PC-9 (cell line): ENCODE data around the gene CYP2F1.

Experiments used
- EZH2 ChIP-seq: fragments of 200-600 bp; sonication (generic); IDR thresholded peaks from 2 replicates; pipeline ENCODE4 v1.8.0; 2017; ENCODE audit warnings: antibody characterized with exemption, low read depth
- TF ChIP-seq, protein P1 (sequence below): fragments of 200-600 bp; sonication (generic); conservative IDR thresholded peaks from 2 replicates; pipeline ENCODE4 v1.6.1; 2017; ENCODE audit warnings: mixed run types, antibody characterized with exemption, mild to moderate bottlenecking, moderate library complexity

DNA sequence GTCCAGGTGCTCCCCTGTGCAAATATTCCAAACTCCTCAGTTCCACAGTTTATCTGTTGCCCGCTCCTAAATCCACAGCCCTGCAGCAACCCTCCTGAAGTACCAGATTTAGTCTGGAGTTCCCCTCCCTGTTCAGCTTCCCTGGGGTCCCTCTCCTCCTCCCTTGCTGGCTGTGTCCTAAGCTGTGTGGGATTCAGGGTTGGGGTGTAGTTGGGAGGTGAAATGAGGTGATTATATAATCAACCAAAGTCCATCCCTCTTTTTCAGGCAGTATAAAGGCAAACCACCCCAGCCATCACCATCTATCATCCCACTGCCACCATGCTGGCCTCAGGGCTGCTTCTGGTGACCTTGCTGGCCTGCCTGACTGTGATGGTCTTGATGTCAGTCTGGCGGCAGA is 26.1 kb upstream of the CYP2F1 start, which contains the start of gene CYP2A13:
- TF ChIP-seq, protein P1, sequence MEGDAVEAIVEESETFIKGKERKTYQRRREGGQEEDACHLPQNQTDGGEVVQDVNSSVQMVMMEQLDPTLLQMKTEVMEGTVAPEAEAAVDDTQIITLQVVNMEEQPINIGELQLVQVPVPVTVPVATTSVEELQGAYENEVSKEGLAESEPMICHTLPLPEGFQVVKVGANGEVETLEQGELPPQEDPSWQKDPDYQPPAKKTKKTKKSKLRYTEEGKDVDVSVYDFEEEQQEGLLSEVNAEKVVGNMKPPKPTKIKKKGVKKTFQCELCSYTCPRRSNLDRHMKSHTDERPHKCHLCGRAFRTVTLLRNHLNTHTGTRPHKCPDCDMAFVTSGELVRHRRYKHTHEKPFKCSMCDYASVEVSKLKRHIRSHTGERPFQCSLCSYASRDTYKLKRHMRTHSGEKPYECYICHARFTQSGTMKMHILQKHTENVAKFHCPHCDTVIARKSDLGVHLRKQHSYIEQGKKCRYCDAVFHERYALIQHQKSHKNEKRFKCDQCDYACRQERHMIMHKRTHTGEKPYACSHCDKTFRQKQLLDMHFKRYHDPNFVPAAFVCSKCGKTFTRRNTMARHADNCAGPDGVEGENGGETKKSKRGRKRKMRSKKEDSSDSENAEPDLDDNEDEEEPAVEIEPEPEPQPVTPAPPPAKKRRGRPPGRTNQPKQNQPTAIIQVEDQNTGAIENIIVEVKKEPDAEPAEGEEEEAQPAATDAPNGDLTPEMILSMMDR = no peak
- TF ChIP-seq EZH2 = no peak
